ENCODE measurements around the gene DUSP22.

- TF ChIP-seq CTCF (IDR thresholded peaks at IDR 0.05; ENCODE audit: low read depth, low read length) = no peak
- TF ChIP-seq EZH2phosphoT487 (IDR thresholded peaks at IDR 0.05; ENCODE audit: low read depth) = no peak
Observed at GRCh38 chr6:360349-360748, 68.1 kb downstream of the DUSP22 start.
